GM12878 (cell line): ENCODE results near the gene NIPA2. TPM values are rescaled to one million over a fixed set of nuclear protein-coding genes. Genes with fewer than 3 reads are reported as not detected.

Experiments used
- CBX3 ChIP-seq: fragments of 200-600 bp; sonication (generic); IDR thresholded peaks from 2 replicates; pipeline ENCODE4 v1.6.1; 2016; ENCODE audit warnings: low read depth, borderline replicate concordance
- CREM ChIP-seq: IDR thresholded peaks from 2 replicates; pipeline ENCODE4 v1.6.1; 2014; ENCODE audit warnings: antibody characterized with exemption, low read depth
- E2F8 ChIP-seq: fragments of 450-650 bp; IDR thresholded peaks from 2 replicates; pipeline ENCODE4 v1.6.1; 2018; ENCODE audit warnings: mild to moderate bottlenecking, low read depth, moderate library complexity; ENCODE audit not compliant: partially characterized antibody
- HDGF ChIP-seq: fragments of 450-650 bp; IDR thresholded peaks from 2 replicates; pipeline ENCODE4 v1.6.1; 2016; ENCODE audit warnings: antibody characterized with exemption
- LARP7 ChIP-seq: fragments of 450-650 bp; IDR thresholded peaks from 2 replicates; pipeline ENCODE4 v1.6.1; 2017; ENCODE audit warnings: mild to moderate bottlenecking
- POLR2A ChIP-seq: IDR thresholded peaks from 2 replicates; pipeline ENCODE4 v1.6.1; 2011; ENCODE audit warnings: low read depth, mild to moderate bottlenecking, low read length
- POU2F2 ChIP-seq: IDR thresholded peaks from 3 replicates; pipeline ENCODE4 v1.6.1; 2011; ENCODE audit warnings: low read depth, mild to moderate bottlenecking, low read length, borderline replicate concordance
- REST ChIP-seq: IDR thresholded peaks from 2 replicates; pipeline ENCODE4 v1.6.1; 2012; ENCODE audit warnings: mild to moderate bottlenecking, low read depth, low read length
- SMAD5 ChIP-seq: IDR thresholded peaks from 2 replicates; pipeline ENCODE4 v1.6.1; 2016; ENCODE audit warnings: antibody characterized with exemption, low read depth
- SP1 ChIP-seq: IDR thresholded peaks from one replicate; pipeline ENCODE4 v1.6.1; 2011; ENCODE audit warnings: low read depth, low read length
- SUPT20H ChIP-seq: IDR thresholded peaks from 2 replicates; pipeline ENCODE4 v1.6.1; 2011; ENCODE audit warnings: low read depth, mild to moderate bottlenecking, low read length, moderate library complexity, borderline replicate concordance; ENCODE audit not compliant: control insufficient read depth
- TCF12 ChIP-seq: IDR thresholded peaks from 2 replicates; pipeline ENCODE4 v1.6.1; 2011; ENCODE audit warnings: low read depth, mild to moderate bottlenecking, low read length
- ZSCAN29 ChIP-seq: fragments of 450-650 bp; IDR thresholded peaks from 2 replicates; pipeline ENCODE4 v1.6.1; 2017; ENCODE audit warnings: mild to moderate bottlenecking, moderate library complexity
- polyA plus RNA-seq, 11 experiments: library from polyadenylated mRNA; depleted of rRNA in 4 of 11; unstranded in 6 of 11; stranded (reverse) in 5 of 11; fragments of >200 nt; fragmentation: Nextera tagmentation in 4 of 11; fragmentation: Illumina TruSeq in 1 of 11; extraction: Ambion mirVana in 4 of 11; extraction: Trizol in 1 of 11; gene quantifications; 1 replicate in 1 of 11; 2 replicates in 10 of 11; pipeline versions ENCODE4 v1.2.1 to v1.2.3, GENCODE V29; 2011 to 2016; ENCODE audit warnings: inconsistent platforms in 2 of 11, missing spikeins in 2 of 11, low read depth in 1 of 11
- total RNA-seq, 4 experiments: library from RNA; depleted of rRNA in 3 of 4; stranded (reverse); fragments of >200 nt in 3 of 4; fragmentation: Illumina TruSeq in 1 of 4; extraction: Trizol in 1 of 4; gene quantifications; 2 replicates each; pipeline versions ENCODE4 v1.2.1 to v1.2.3, GENCODE V29; 2013 to 2021
- TF ChIP-seq, protein P1 (sequence below): fragments of 450-650 bp; IDR thresholded peaks from 2 replicates; pipeline ENCODE4 v1.6.1; 2014; ENCODE audit warnings: mild to moderate bottlenecking
- TF ChIP-seq, protein P2 (sequence below), 3 experiments: IDR thresholded peaks in 2 of 3; conservative IDR thresholded peaks in 1 of 3; 2 replicates each; pipeline ENCODE4 v1.5.1; 2011; ENCODE audit warnings: low read depth in 3 of 3, low read length in 3 of 3, mild to moderate bottlenecking in 3 of 3, control low read depth in 2 of 3, moderate library complexity in 2 of 3, inconsistent platforms in 1 of 3, mixed read lengths in 1 of 3; ENCODE audit not compliant: control insufficient read depth in 2 of 3, insufficient read depth in 1 of 3; ENCODE audit errors: extremely low read depth in 1 of 3
- TF ChIP-seq, protein P3 (sequence below): fragments of 450-650 bp; IDR thresholded peaks from 2 replicates; pipeline ENCODE4 v1.6.1; 2018; ENCODE audit warnings: borderline replicate concordance, mild to moderate bottlenecking; ENCODE audit not compliant: partially characterized antibody
- TF ChIP-seq, protein P4 (sequence below): IDR thresholded peaks from 2 replicates; pipeline ENCODE4 v1.6.1; 2011; ENCODE audit warnings: low read depth, mild to moderate bottlenecking, low read length, moderate library complexity, borderline replicate concordance; ENCODE audit errors: extremely low read depth

The NIPA2 gene
- total and polyA plus RNA-seq, 10 of the 15 experiments (the other 5 are each of a cell fraction or from before 2014, with no cell fraction given) = 24.4 to 159 (median 96.5) TPM

GRCh38 chr15:22895465-22896190 lies 57.2 kb downstream of the NIPA2 start (continued):
- TF ChIP-seq REST (no peak), CREM (no peak), POU2F2 (no peak), LARP7 (no peak), SMAD5 (no peak), HDGF (no peak), CBX3 (no peak), TCF12 (0 out of 2 replicates have a peak, but pooled peaks have one; percentile 3), POLR2A (no peak), E2F8 (no peak), SUPT20H (no peak), SP1 (no peak), ZSCAN29 (no peak)
- TF ChIP-seq, protein P1, sequence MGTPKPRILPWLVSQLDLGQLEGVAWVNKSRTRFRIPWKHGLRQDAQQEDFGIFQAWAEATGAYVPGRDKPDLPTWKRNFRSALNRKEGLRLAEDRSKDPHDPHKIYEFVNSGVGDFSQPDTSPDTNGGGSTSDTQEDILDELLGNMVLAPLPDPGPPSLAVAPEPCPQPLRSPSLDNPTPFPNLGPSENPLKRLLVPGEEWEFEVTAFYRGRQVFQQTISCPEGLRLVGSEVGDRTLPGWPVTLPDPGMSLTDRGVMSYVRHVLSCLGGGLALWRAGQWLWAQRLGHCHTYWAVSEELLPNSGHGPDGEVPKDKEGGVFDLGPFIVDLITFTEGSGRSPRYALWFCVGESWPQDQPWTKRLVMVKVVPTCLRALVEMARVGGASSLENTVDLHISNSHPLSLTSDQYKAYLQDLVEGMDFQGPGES = no peak
- TF ChIP-seq, protein P2, sequence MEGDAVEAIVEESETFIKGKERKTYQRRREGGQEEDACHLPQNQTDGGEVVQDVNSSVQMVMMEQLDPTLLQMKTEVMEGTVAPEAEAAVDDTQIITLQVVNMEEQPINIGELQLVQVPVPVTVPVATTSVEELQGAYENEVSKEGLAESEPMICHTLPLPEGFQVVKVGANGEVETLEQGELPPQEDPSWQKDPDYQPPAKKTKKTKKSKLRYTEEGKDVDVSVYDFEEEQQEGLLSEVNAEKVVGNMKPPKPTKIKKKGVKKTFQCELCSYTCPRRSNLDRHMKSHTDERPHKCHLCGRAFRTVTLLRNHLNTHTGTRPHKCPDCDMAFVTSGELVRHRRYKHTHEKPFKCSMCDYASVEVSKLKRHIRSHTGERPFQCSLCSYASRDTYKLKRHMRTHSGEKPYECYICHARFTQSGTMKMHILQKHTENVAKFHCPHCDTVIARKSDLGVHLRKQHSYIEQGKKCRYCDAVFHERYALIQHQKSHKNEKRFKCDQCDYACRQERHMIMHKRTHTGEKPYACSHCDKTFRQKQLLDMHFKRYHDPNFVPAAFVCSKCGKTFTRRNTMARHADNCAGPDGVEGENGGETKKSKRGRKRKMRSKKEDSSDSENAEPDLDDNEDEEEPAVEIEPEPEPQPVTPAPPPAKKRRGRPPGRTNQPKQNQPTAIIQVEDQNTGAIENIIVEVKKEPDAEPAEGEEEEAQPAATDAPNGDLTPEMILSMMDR (IDR thresholded peaks at IDR 0.05 in 2 of 3, conservative IDR thresholded peaks at IDR 0.05 in 1 of 3; ENCODE audit: control insufficient read depth in 2 of 3, extremely low read depth in 1 of 3, insufficient read depth in 1 of 3, low read depth in 3 of 3, low read length in 3 of 3) = no peak
- TF ChIP-seq, protein P3, sequence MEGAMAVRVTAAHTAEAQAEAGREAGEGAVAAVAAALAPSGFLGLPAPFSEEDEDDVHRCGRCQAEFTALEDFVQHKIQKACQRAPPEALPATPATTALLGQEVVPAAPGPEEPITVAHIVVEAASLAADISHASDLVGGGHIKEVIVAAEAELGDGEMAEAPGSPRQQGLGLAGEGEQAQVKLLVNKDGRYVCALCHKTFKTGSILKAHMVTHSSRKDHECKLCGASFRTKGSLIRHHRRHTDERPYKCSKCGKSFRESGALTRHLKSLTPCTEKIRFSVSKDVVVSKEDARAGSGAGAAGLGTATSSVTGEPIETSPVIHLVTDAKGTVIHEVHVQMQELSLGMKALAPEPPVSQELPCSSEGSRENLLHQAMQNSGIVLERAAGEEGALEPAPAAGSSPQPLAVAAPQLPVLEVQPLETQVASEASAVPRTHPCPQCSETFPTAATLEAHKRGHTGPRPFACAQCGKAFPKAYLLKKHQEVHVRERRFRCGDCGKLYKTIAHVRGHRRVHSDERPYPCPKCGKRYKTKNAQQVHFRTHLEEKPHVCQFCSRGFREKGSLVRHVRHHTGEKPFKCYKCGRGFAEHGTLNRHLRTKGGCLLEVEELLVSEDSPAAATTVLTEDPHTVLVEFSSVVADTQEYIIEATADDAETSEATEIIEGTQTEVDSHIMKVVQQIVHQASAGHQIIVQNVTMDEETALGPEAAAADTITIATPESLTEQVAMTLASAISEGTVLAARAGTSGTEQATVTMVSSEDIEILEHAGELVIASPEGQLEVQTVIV = no peak
- TF ChIP-seq, protein P4, sequence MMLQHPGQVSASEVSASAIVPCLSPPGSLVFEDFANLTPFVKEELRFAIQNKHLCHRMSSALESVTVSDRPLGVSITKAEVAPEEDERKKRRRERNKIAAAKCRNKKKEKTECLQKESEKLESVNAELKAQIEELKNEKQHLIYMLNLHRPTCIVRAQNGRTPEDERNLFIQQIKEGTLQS = no peak
